A673 (cell line): ENCODE results near the gene NCEH1. TPM values are rescaled to one million over a fixed set of nuclear protein-coding genes. Genes with fewer than 3 reads are reported as not detected.
A peak's percentile ranks its signal among the peaks of the same experiment; 100 is the strongest.

Experiments
- BruUV-seq: library from RNA; stranded (reverse); fragments of 400-500 nt; replicated peaks from 2 replicates; lab custom pipeline; 2021; lab: Mats Ljungman, UMichigan
- CTCF ChIA-PET: fragments of 300-600 bp; sonication (Branson Sonifier 250); formaldehyde crosslinking; loops from one replicate; lab custom pipeline; 2022; ENCODE audit warnings: antibody characterized with exemption; lab: Charles Lee
- POLR2A ChIA-PET: fragments of 300-600 bp; sonication (Branson Sonifier 250); formaldehyde crosslinking; loops from one replicate; lab custom pipeline; 2022; ENCODE audit warnings: antibody characterized with exemption; ENCODE audit not compliant: low non-redundant PET; lab: Charles Lee
- DNase-seq: peaks from one replicate; pipeline ENCODE4 v3.0.0-alpha.2; 2015; ENCODE audit warnings: low spot score
- H3K27ac ChIP-seq: fragments of 200-600 bp; sonication (generic); 2 replicates; pipeline ENCODE4 v1.5.1; 2016; ENCODE audit warnings: mixed run types, low read depth, mild to moderate bottlenecking, mixed read lengths, antibody characterized with exemption, low read length; ENCODE audit not compliant: poor library complexity, severe bottlenecking
- H3K27me3 ChIP-seq: fragments of 200-600 bp; sonication (generic); replicated peaks from 2 replicates; pipeline ENCODE4 v1.6.1; 2017; ENCODE audit warnings: mixed run types, low read depth, mild to moderate bottlenecking, mixed read lengths, antibody characterized with exemption, low read length; ENCODE audit not compliant: insufficient read depth, poor library complexity
- H3K36me3 ChIP-seq: fragments of 200-600 bp; sonication (generic); 2 replicates; pipeline ENCODE4 v1.6.1; 2016; ENCODE audit warnings: mixed run types, mild to moderate bottlenecking, mixed read lengths, antibody characterized with exemption, low read length; ENCODE audit not compliant: insufficient read depth, poor library complexity, severe bottlenecking
- H3K4me1 ChIP-seq: fragments of 200-600 bp; sonication (generic); 2 replicates; pipeline ENCODE4 v1.6.1; 2017; ENCODE audit warnings: mixed run types, mild to moderate bottlenecking, mixed read lengths, antibody characterized with exemption, low read length; ENCODE audit not compliant: insufficient read depth, poor library complexity, severe bottlenecking
- H3K4me3 ChIP-seq: fragments of 200-600 bp; sonication (generic); 2 replicates; pipeline ENCODE4 v1.5.1; 2016; ENCODE audit warnings: low read depth, mixed run types, mild to moderate bottlenecking, mixed read lengths, low read length; ENCODE audit not compliant: poor library complexity, severe bottlenecking
- H3K9me3 ChIP-seq: fragments of 200-600 bp; sonication (generic); 2 replicates; pipeline ENCODE4 v1.6.1; 2016; ENCODE audit warnings: mixed run types, low read depth, mild to moderate bottlenecking, mixed read lengths, antibody characterized with exemption, low read length; ENCODE audit not compliant: poor library complexity, severe bottlenecking
- CTCF ChIP-seq: fragments of 300-800, 200-600 bp; sonication (generic); conservative IDR thresholded peaks from 2 replicates; pipeline ENCODE4 v1.5.1; 2017; ENCODE audit warnings: low read depth, mild to moderate bottlenecking, antibody characterized with exemption, low read length, moderate library complexity, mixed read lengths
- EZH2 ChIP-seq: fragments of 200-600 bp; sonication (generic); IDR thresholded peaks from 2 replicates; pipeline ENCODE4 v1.6.1; 2017; ENCODE audit warnings: borderline replicate concordance, low read depth, mild to moderate bottlenecking, mixed read lengths, antibody characterized with exemption, low read length; ENCODE audit not compliant: poor library complexity, severe bottlenecking
- intact Hi-C: fragments of 100-400 bp; cut with micrococcal nuclease; formaldehyde crosslinking; loops from one replicate; pipeline ENCODE4 v1.10.0; 2022; ENCODE audit not compliant: unreplicated experiment
- total RNA-seq: library from RNA; stranded (reverse); gene quantifications from 2 replicates; pipeline ENCODE4 v1.2.3, GENCODE V29; 2021

NCEH1 gene
- total RNA-seq, 1 experiment from 2014 or later = 3.5 TPM

- ChIA-PET CTCF (interaction anchor here (1.3 kb wide), 1 partner anchor 38 kb away, joined by 5 read pairs; no protein-coding TSS in a partner anchor), POLR2A (no interaction called here)
- Histone ChIP-seq H3K27ac (no peak overlapping the region), H3K4me3 (peak overlapping the region; percentile 60), H3K9me3 (no peaks in the 10 kb centered on the region), H3K36me3 (no peaks in the 10 kb centered on the region), H3K27me3 (no peaks in the 10 kb centered on the region), H3K4me1 (no peaks in the 10 kb centered on the region)
- intact Hi-C loops = no loop called here
- no peak for DNase-seq
- no peak for TF ChIP-seq EZH2
- TF ChIP-seq CTCF = no peak
- BruUV-seq = no TSS peak
Observed at GRCh38 chr3:172711454-172711795, 558 bp upstream of the NCEH1 start.

- TF ChIP-seq EZH2 (no peak), CTCF (no peak)
- BruUV-seq = TSS peak; percentile 59
- Histone ChIP-seq H3K4me3 (peak overlapping the region; percentile 60), H3K36me3 (no peaks in the 10 kb centered on the region), H3K27ac (no peak overlapping the region), H3K27me3 (no peaks in the 10 kb centered on the region), H3K4me1 (no peaks in the 10 kb centered on the region), H3K9me3 (no peaks in the 10 kb centered on the region)
- CTCF ChIA-PET = interaction anchor here (0.6 to 1.3 kb wide), 2 partner anchors 33 to 37 kb away, joined by 5 read pairs; no protein-coding TSS in a partner anchor
- POLR2A ChIA-PET = no interaction called here
- DNase-seq = peak; percentile 33
- intact Hi-C loops = no loop called here
Observed at GRCh38 chr3:172709774-172710663, 848 bp downstream of the NCEH1 start.

GRCh38 chr3:172708921-172709773, 1.7 kb downstream of the NCEH1 start:
- no peak overlapping the region for H3K4me3 ChIP-seq
- no peak for DNase-seq
- ChIA-PET CTCF (interaction anchor here (1.5 kb wide), 1 partner anchor 8 kb away, joined by 3 read pairs; no protein-coding TSS in a partner anchor), POLR2A (no interaction called here)
- intact Hi-C loops = no loop called here
- H3K27me3 ChIP-seq = no peaks in the 10 kb centered on the region
- no TSS peak for BruUV-seq
- TF ChIP-seq EZH2 (no peak), CTCF (no peak)
- no peaks in the 10 kb centered on the region for H3K4me1 ChIP-seq
- H3K9me3 ChIP-seq = no peaks in the 10 kb centered on the region
- H3K36me3 ChIP-seq = no peaks in the 10 kb centered on the region
- H3K27ac ChIP-seq = no peak overlapping the region
